ENCODE results near the gene CCT5.
"Not testable (repeated sequence)": the region's sequence is repeated elsewhere in the genome, so short reads cannot be mapped to it uniquely, and the experiment has no call there.

CCT5 gene

GRCh38 chr5:10303201-10303600 is 53.1 kb downstream of the CCT5 start:
- no peak for DNase-seq

- DNase-seq, result no peak
Observed at GRCh38 chr5:10303699-10304170, 53.7 kb downstream of the CCT5 start.

- DNase-seq, result no peak
Observed at GRCh38 chr5:10304932-10305331, 54.9 kb downstream of the CCT5 start.

GRCh38 chr5:10306114-10306513 is 56.0 kb downstream of the CCT5 start:
- no peak for DNase-seq

GRCh38 chr5:10306806-10307205 is 56.7 kb downstream of the CCT5 start:
- no peak for DNase-seq

GRCh38 chr5:10307206-10308148 is 57.4 kb downstream of the CCT5 start, which contains the start of gene CMBL:
CMBL (minus strand) TSS chr5:10307902; CDS start chr5:10290762, 17,140 bp downstream.
- DNase-seq, result peak; percentile 79 to 89

GRCh38 chr5:10308844-10309243 is 58.8 kb downstream of the CCT5 start:
- DNase-seq, result no peak

- DNase-seq, result no peak
Observed at GRCh38 chr5:10310066-10310779, 60.1 kb downstream of the CCT5 start.

- DNase-seq, result not testable (repeated sequence)
Observed at GRCh38 chr5:10310835-10311570, 60.9 kb downstream of the CCT5 start.

GRCh38 chr5:10311595-10312425 is 61.7 kb downstream of the CCT5 start:
- DNase-seq, result no peak

GRCh38 chr5:10315201-10315600 is 65.1 kb downstream of the CCT5 start:
- DNase-seq, result no peak
